ENCODE measurements around the gene R3HDM1. TPM values are rescaled to one million over a fixed set of nuclear protein-coding genes. Genes with fewer than 3 reads are reported as not detected.
A peak's percentile ranks its signal among the peaks of the same experiment; 100 is the strongest.
"Not testable (repeated sequence)": the region's sequence is repeated elsewhere in the genome, so short reads cannot be mapped to it uniquely, and the experiment has no call there.

R3HDM1 gene
- total RNA-seq, result 8.8 and 9.9 TPM in 2 replicates
- 14.9 TPM for polyA plus RNA-seq (2012)

GRCh38 chr2:135531231-135532197 is at the start of gene R3HDM1:
Gene R3HDM1 (plus strand): TSS chr2:135531484. CDS start chr2:135604846, 73,362 bp downstream.
- peak; percentile 100 for DNase-seq (ENCODE audit: low read depth)

GRCh38 chr2:135485441-135485840 is 45.8 kb upstream of the R3HDM1 start:
- DNase-seq (ENCODE audit: low read depth), result no peak

- peak; percentile 7 for DNase-seq (ENCODE audit: low read depth)
Measured at GRCh38 chr2:135490376-135490775, 40.9 kb upstream of the R3HDM1 start.

- DNase-seq (ENCODE audit: low read depth), result no peak
Measured at GRCh38 chr2:135494503-135494902, 36.8 kb upstream of the R3HDM1 start.

GRCh38 chr2:135494917-135495316 is 36.4 kb upstream of the R3HDM1 start:
- no peak for DNase-seq (ENCODE audit: low read depth)

- not testable (repeated sequence) for DNase-seq (ENCODE audit: low read depth)
Measured at GRCh38 chr2:135498588-135498987, 32.7 kb upstream of the R3HDM1 start.

GRCh38 chr2:135504811-135505210 is 26.5 kb upstream of the R3HDM1 start:
- DNase-seq (ENCODE audit: low read depth), result no peak

GRCh38 chr2:135510577-135510976 is 20.7 kb upstream of the R3HDM1 start:
- DNase-seq (ENCODE audit: low read depth), result no peak

- DNase-seq (ENCODE audit: low read depth), result no peak
Measured at GRCh38 chr2:135512099-135512498, 19.2 kb upstream of the R3HDM1 start.

GRCh38 chr2:135525786-135526185 is 5.5 kb upstream of the R3HDM1 start:
- DNase-seq (ENCODE audit: low read depth), result no peak

- no peak for DNase-seq (ENCODE audit: low read depth)
Measured at GRCh38 chr2:135528006-135528405, 3.3 kb upstream of the R3HDM1 start.

- DNase-seq (ENCODE audit: low read depth), result peak; percentile 99
Measured at GRCh38 chr2:135530313-135531230, 712 bp upstream of the R3HDM1 start, which contains the start of gene ZRANB3. Gene ZRANB3 (minus strand): TSS chr2:135531218.

GRCh38 chr2:135532581-135532980 is 1.3 kb downstream of the R3HDM1 start:
- DNase-seq (ENCODE audit: low read depth), result peak; percentile 37

GRCh38 chr2:135533545-135533944 is 2.3 kb downstream of the R3HDM1 start:
- not testable (repeated sequence) for DNase-seq (ENCODE audit: low read depth)

GRCh38 chr2:135546436-135546835 is 15.2 kb downstream of the R3HDM1 start:
- no peak for DNase-seq (ENCODE audit: low read depth)

- DNase-seq (ENCODE audit: low read depth), result no peak
Measured at GRCh38 chr2:135547311-135547710, 16.0 kb downstream of the R3HDM1 start.

- no peak for DNase-seq (ENCODE audit: low read depth)
Measured at GRCh38 chr2:135551356-135551755, 20.1 kb downstream of the R3HDM1 start.

GRCh38 chr2:135552887-135553286 is 21.6 kb downstream of the R3HDM1 start:
- no peak for DNase-seq (ENCODE audit: low read depth)

- DNase-seq (ENCODE audit: low read depth), result no peak
Measured at GRCh38 chr2:135555311-135555710, 24.0 kb downstream of the R3HDM1 start.

GRCh38 chr2:135557530-135557929 is 26.2 kb downstream of the R3HDM1 start:
- no peak for DNase-seq (ENCODE audit: low read depth)

GRCh38 chr2:135561925-135562324 is 30.6 kb downstream of the R3HDM1 start:
- DNase-seq (ENCODE audit: low read depth), result no peak

- no peak for DNase-seq (ENCODE audit: low read depth)
Measured at GRCh38 chr2:135563793-135564192, 32.5 kb downstream of the R3HDM1 start.
